Measurements from ENCODE around the gene KCTD16. TPM values are rescaled to one million over a fixed set of nuclear protein-coding genes. Genes with fewer than 3 reads are reported as not detected.

The KCTD16 gene
- total RNA-seq, 1 experiment from 2014 or later = 0.64 TPM

DNA sequence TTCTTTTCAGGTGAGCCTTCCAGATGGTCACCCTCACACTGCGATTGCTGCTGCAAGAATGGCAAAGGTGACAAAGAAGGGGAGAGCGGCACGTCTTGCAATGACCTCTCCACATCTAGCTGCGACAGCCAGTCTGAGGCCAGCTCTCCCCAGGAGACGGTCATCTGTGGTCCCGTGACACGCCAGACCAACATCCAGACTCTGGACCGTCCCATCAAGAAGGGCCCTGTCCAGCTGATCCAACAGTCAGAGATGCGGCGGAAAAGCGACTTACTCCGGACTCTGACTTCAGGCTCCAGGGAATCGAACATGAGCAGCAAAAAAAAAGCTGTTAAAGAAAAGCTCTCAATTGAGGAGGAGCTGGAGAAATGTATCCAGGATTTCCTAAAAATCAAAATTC is 303.0 kb downstream of the KCTD16 start:
- no peak overlapping the region for H2AFZ ChIP-seq (ENCODE audit: low read depth, low read length, poor library complexity, severe bottlenecking)
- H3K36me3 ChIP-seq (ENCODE audit: control insufficient read depth in 1 of 2, insufficient read depth in 2 of 2, low read length in 2 of 2) = no peaks in the 10 kb centered on the region
- no peak overlapping the region for H3K9ac ChIP-seq (ENCODE audit: low read length)
- DNase-seq (ENCODE audit: low read depth, low spot score) = no peak
- TF ChIP-seq SRF (IDR thresholded peaks at IDR 0.05; ENCODE audit: low read depth) (no peak), EZH2 (IDR thresholded peaks at IDR 0.05) (no peak), JUND (IDR thresholded peaks at IDR 0.05) (no peak), ELF1 (IDR thresholded peaks at IDR 0.05; ENCODE audit: borderline replicate concordance, low read depth) (no peak), POLR2A (IDR thresholded peaks at IDR 0.05; ENCODE audit: borderline replicate concordance, extremely low read depth, insufficient read depth, insufficient read length) (no peak), POLR2AphosphoS5 (IDR thresholded peaks at IDR 0.05; ENCODE audit: low read depth, low read length) (no peak), ZNF274 (IDR thresholded peaks at IDR 0.05; ENCODE audit: low read depth, low read length) (no peak), CBX3 (IDR thresholded peaks at IDR 0.05; ENCODE audit: low read depth) (no peak), EGR1 (IDR thresholded peaks at IDR 0.05; ENCODE audit: low read depth) (no peak), TCF7L2 (IDR thresholded peaks at IDR 0.05; ENCODE audit: borderline replicate concordance, extremely low read depth, insufficient read depth, insufficient read length) (no peak), SIN3A (IDR thresholded peaks at IDR 0.05; ENCODE audit: low read depth) (no peak), CEBPB (IDR thresholded peaks at IDR 0.05; ENCODE audit: low read depth) (no peak), SP1 (IDR thresholded peaks at IDR 0.05; ENCODE audit: low read depth) (no peak), FOSL1 (IDR thresholded peaks at IDR 0.05; ENCODE audit: low read depth) (no peak)
- TF ChIP-seq, protein P1, sequence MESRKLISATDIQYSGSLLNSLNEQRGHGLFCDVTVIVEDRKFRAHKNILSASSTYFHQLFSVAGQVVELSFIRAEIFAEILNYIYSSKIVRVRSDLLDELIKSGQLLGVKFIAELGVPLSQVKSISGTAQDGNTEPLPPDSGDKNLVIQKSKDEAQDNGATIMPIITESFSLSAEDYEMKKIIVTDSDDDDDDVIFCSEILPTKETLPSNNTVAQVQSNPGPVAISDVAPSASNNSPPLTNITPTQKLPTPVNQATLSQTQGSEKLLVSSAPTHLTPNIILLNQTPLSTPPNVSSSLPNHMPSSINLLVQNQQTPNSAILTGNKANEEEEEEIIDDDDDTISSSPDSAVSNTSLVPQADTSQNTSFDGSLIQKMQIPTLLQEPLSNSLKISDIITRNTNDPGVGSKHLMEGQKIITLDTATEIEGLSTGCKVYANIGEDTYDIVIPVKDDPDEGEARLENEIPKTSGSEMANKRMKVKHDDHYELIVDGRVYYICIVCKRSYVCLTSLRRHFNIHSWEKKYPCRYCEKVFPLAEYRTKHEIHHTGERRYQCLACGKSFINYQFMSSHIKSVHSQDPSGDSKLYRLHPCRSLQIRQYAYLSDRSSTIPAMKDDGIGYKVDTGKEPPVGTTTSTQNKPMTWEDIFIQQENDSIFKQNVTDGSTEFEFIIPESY (IDR thresholded peaks at IDR 0.05; ENCODE audit: extremely low read depth, insufficient replicate concordance, low read length) = no peak
- TF ChIP-seq, protein P2, sequence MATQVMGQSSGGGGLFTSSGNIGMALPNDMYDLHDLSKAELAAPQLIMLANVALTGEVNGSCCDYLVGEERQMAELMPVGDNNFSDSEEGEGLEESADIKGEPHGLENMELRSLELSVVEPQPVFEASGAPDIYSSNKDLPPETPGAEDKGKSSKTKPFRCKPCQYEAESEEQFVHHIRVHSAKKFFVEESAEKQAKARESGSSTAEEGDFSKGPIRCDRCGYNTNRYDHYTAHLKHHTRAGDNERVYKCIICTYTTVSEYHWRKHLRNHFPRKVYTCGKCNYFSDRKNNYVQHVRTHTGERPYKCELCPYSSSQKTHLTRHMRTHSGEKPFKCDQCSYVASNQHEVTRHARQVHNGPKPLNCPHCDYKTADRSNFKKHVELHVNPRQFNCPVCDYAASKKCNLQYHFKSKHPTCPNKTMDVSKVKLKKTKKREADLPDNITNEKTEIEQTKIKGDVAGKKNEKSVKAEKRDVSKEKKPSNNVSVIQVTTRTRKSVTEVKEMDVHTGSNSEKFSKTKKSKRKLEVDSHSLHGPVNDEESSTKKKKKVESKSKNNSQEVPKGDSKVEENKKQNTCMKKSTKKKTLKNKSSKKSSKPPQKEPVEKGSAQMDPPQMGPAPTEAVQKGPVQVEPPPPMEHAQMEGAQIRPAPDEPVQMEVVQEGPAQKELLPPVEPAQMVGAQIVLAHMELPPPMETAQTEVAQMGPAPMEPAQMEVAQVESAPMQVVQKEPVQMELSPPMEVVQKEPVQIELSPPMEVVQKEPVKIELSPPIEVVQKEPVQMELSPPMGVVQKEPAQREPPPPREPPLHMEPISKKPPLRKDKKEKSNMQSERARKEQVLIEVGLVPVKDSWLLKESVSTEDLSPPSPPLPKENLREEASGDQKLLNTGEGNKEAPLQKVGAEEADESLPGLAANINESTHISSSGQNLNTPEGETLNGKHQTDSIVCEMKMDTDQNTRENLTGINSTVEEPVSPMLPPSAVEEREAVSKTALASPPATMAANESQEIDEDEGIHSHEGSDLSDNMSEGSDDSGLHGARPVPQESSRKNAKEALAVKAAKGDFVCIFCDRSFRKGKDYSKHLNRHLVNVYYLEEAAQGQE (IDR thresholded peaks at IDR 0.05; ENCODE audit: low read depth) = no peak
- TF ChIP-seq, protein P3, sequence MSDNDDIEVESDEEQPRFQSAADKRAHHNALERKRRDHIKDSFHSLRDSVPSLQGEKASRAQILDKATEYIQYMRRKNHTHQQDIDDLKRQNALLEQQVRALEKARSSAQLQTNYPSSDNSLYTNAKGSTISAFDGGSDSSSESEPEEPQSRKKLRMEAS (IDR thresholded peaks at IDR 0.05) = no peak
- TF ChIP-seq, protein P4, sequence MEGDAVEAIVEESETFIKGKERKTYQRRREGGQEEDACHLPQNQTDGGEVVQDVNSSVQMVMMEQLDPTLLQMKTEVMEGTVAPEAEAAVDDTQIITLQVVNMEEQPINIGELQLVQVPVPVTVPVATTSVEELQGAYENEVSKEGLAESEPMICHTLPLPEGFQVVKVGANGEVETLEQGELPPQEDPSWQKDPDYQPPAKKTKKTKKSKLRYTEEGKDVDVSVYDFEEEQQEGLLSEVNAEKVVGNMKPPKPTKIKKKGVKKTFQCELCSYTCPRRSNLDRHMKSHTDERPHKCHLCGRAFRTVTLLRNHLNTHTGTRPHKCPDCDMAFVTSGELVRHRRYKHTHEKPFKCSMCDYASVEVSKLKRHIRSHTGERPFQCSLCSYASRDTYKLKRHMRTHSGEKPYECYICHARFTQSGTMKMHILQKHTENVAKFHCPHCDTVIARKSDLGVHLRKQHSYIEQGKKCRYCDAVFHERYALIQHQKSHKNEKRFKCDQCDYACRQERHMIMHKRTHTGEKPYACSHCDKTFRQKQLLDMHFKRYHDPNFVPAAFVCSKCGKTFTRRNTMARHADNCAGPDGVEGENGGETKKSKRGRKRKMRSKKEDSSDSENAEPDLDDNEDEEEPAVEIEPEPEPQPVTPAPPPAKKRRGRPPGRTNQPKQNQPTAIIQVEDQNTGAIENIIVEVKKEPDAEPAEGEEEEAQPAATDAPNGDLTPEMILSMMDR (IDR thresholded peaks at IDR 0.05 in 2 of 3, conservative IDR thresholded peaks at IDR 0.05 in 1 of 3; ENCODE audit: borderline replicate concordance in 1 of 3, insufficient read depth in 1 of 3, low read depth in 2 of 3, low read length in 2 of 3) = no peak
- H3K79me2 ChIP-seq (ENCODE audit: insufficient read depth, low read length) = no peaks in the 10 kb centered on the region
- H3K4me2 ChIP-seq (ENCODE audit: low read length) = no peak overlapping the region
- ATAC-seq = no peak
- no peaks in the 10 kb centered on the region for H3K9me2 ChIP-seq (ENCODE audit: insufficient read depth)
- H3K4me1 ChIP-seq (ENCODE audit: control insufficient read depth in 1 of 2, insufficient read depth in 2 of 2, low read length in 2 of 2) = no peaks in the 10 kb centered on the region
- POLR2A ChIA-PET = no interaction called here
- CTCF ChIA-PET = no interaction called here
- no TSS peak for BruUV-seq (replicated peaks)
- RAD21 ChIA-PET (ENCODE audit: low non-redundant PET in 1 of 2, low total read pairs in 2 of 2, uncharacterized antibody in 2 of 2, unreplicated experiment in 2 of 2) = no interaction called here
- peaks cover 13% of the 10 kb centered on the region for H3K27me3 ChIP-seq (ENCODE audit: insufficient read depth, low read length)
- no peaks in the 10 kb centered on the region for H3K9me3 ChIP-seq (ENCODE audit: control insufficient read depth in 1 of 2, insufficient read depth in 1 of 2, low read depth in 1 of 2, low read length in 2 of 2)
- H3K27ac ChIP-seq (ENCODE audit: low read depth, low read length) = no peak overlapping the region
- H3K4me3 ChIP-seq (replicated peaks in 1 of 2; ENCODE audit: low read depth in 1 of 2, low read length in 2 of 2) = no peak overlapping the region
- H4K20me1 ChIP-seq (ENCODE audit: insufficient read depth) = no peaks in the 10 kb centered on the region
- intact Hi-C loops (cut with micrococcal nuclease) = loop anchor here (10.0 kb wide), 1 partner anchor 761 kb away; no protein-coding TSS in a partner anchor

All from HCT116 (cell line).